GM12892 (cell line): ENCODE data around the gene DICER1.

Experiments
- POLR2A ChIP-seq: IDR thresholded peaks from 2 replicates; pipeline ENCODE4 v1.6.1; 2011; ENCODE audit warnings: low read depth, low read length, control low read depth
- POLR2AphosphoS5 ChIP-seq: IDR thresholded peaks from 2 replicates; pipeline ENCODE4 v1.6.1; 2011; ENCODE audit warnings: low read depth, low read length, control low read depth
- TAF1 ChIP-seq: IDR thresholded peaks from 2 replicates; pipeline ENCODE4 v1.6.1; 2011; ENCODE audit warnings: low read depth, mild to moderate bottlenecking, control low read depth, low read length, borderline replicate concordance

GRCh38 chr14:95039259-95039992, 117.9 kb downstream of the DICER1 start:
- TF ChIP-seq TAF1 (no peak), POLR2A (no peak), POLR2AphosphoS5 (no peak)
